Measurements from ENCODE around the gene C15orf61.

Gene C15orf61

DNA sequence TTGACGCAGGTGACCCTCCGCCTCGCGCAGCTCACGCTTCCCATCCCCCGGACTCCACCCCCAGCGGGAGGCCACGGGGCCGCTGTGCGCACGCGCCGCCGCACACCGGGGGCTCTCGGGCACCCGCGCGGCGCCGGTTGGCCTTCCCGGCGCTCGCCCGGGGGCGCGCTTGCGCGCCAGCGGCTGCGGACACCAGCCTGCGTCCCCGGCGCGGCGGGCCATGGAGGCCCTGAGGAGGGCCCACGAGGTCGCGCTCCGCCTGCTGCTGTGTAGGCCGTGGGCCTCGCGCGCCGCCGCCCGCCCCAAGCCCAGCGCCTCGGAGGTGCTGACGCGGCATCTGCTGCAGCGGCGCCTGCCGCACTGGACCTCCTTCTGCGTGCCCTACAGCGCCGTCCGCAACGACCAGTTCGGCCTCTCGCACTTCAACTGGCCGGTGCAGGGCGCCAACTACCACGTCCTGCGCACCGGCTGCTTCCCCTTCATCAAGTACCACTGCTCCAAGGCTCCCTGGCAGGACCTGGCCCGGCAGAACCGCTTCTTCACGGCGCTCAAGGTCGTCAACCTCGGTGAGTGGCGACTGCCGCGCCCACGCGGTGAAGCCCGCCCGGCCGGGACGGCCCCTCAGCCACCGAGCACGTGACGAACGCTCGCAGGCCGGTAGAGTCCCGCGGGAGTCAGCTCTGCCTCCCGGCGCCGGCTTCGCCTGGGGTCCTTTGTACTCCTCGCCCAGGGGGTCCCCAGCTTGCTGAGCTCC lies at the start of gene C15orf61:
TSS of gene C15orf61 (plus strand) at position 103 of the 754 bp plus-strand sequence. CDS start at position 221, 118 bp downstream.
- peak; percentile 82 for DNase-seq

DNA sequence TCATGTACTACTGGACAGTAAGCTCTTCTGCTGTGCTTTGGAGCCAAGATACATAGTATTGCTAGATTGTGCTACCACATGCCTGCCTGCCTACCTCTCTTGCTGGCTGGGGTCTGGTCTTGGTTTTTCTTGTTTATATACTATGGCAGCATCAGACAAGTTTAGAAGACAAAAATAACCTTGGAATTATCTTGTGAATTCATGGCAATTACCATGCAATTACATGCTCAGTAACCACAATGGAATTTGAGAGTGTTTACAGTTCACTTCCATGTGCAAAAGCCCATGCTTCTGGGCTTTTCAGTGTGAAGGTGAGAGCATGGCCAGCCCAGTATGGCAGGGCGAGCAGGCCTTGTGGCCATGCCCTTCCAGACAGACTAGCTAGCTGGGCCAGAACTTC lies 48.0 kb upstream of the C15orf61 start:
- DNase-seq: no peak

DNA sequence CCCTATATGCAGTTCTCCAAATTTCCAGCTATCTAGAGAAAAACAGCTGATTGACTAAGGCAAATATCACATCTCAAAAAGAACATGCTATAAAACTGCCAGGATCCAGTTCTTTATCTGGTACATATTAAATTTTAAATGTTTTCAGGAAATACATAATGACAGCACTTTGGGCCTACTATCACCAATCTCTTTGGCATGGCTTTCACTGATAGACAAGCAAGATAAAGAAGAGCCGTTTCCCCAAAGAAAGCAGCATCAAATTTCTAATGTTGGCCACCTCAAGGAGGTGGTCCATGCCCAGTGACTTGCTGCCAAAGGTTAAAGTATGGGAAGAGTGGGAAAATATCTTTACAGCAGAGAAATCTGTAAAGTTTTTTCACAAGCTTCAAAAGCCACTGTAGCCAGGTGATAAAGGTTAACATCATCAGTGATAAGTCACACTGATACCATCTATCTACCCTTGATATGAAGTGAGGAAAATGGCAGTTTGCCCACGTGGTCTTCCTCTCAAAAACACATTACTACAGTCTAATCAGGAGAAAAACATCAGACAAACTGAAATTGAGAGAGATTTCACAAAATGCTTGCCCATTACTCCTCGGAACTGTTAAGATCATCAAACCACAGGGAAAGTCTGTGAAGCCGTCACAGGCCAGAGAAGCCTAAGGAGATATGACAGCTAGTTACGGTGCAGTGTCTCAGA lies 46.4 kb upstream of the C15orf61 start:
- no peak for DNase-seq

DNA sequence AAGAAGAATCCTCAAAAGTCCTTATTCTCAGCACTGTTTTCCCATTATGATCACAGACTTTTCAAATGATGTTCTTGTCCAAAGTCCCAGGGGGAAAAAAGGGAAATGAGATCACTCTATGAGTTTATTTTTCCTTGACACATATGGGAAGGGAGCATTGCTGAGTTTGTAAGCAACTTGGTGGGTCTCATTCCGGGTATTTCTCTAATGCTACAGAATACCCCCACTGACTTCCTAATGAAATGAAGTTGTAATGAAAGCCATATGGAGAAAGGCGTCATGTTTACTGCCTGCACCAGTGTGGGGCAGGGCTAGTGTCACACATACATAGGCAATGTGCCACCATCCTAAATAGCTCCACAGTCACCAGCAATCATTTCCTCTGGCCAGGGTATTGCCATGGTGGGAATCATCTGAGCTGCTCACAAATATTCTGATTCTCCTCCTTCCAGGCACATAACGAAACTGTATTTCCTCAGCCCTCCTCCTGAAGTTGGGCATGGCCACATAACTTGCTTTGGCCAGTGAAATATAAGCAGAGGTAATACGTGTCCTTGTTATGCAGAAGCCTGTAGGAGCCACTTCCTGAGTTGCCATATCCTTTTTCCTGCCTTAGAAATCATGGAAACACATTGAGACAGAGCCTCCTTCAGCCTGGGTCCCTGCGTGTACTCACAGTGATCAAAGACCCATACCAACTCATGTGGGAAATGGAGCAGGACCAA lies 41.0 kb upstream of the C15orf61 start:
- no peak for DNase-seq

DNA sequence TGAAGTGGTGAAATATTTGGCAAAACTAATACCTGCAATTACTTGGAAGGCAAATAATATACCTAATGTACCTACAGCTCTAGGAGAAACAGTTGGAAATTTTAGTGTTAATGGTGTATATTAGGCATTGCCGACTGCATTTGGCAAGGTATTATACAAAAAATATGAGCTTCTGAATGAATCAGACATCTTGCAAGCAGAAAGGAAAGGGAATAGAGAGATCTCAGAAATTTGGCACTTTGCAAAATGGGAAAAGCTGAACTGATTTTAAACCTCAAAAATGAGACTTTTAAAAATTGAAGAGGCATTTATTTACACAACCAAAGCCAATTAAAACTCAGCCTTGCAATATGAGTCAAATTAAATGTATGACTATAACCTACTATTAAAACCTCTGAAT lies 40.2 kb upstream of the C15orf61 start:
- DNase-seq: no peak

DNA sequence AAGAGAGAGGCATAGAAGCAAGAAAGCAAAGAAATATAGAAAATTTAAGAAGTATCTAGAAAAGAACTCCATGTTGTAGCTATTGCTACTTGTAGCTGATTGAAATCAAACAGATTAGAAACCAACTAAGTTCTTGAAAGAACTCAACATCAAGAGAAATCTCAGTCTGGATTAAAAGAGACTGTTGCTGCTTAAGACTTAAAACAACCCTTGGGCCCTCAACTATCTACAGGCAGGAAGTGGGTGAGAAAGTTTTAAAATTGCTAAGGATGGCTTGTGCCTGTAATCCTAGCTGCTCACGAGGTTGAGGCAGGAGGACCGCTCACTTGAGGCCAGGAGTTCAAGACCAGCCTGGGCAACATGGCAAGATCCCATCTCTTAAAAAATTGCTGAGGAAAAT lies 39.3 kb upstream of the C15orf61 start:
- no peak for DNase-seq

DNA sequence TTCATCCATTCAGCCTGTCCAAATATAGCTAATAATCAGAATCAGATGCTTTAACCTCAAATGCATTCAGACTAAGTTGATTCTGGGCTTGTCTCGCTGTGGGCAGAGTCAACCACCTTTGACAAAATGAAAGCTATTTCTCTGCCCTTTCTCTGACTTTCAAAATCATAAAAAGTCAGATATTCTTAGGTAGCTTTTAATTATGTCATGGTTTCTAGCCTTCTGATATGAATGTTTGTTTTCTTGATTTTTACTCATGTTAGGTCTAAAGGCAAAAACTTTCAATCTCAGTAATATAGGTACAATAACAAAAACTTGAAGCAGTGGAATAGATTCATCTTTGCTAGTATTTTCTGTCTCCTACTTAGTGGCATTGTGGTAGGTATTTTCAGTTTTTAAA lies 25.3 kb upstream of the C15orf61 start:
- DNase-seq: no peak

DNA sequence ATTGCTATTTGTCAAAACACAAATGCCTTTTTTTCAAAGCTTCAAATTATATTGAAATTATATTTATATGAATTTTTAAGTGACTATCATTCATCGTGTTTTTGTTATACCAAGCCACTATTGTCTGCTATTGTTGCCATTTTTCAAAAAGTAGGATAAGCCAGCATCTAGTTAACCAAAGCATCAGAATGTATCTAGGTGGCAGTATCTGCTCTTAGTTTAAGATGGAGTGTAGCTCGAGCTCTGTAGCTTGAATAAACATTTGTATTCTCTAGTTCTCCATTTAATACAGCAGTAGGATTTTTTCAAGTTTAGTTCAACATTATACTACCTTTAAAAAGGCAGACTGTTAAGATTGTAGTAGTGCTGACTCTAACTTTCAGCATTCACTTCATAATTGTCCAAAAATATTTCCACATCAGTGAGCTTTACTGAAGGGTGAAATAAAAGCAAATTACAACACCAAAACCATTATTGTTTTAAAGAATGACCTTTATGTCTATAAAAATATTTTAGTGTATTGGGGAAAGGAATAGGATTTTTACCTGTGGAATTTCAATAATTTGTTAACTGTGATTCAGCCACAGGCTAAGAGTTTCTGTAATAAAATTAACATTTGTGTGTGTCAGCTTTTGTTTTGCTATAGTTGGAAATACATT lies 19.6 kb upstream of the C15orf61 start:
- no peak for DNase-seq

DNA sequence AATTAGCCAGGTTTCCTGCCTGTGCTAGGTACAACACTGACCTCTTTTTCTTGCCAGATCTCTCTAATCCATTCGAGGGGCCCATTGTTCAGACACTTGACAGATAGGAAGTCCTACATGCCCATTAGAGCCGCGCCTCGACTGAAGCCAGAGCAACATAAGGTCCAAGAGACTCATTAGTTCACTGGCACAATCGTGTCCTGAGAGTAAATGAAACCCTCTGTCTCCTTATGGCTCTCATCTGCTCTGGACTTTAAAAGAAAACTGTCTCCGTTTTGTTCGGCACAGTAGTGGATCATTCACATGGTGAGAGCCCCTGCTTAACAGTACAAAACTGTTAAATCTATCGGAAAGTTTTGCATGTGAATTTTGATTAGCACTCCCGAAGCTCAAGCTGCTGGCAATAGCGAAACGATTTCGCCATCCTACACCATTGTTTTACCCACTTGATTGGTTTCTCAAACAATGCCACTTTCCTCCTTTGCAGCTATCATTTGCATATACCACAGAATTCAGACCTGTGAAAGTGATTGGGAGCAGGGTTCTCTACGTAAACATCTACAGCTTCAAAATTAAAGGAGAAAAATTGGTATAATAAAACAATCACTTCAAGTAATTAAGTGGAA lies 19.0 kb upstream of the C15orf61 start:
- DNase-seq: no peak

DNA sequence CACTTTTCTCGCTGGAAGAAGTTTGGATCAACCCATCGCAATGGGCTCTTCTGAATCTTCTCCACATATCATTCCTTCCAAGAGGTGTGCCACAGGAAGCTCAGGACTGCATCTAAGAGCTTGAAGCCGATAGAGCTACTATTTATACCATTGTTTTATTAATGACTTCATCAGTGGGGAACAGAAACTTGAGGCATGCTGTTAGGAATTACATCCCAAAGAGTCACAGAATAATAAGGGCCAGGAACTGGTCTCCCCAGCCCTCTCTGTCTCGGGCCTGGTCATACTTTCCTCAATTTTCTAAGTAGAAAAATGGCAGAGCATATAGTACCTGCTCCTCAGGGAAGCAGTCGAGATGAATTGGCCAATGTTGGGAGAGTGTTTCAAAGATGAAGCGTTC lies 16.9 kb upstream of the C15orf61 start:
- DNase-seq: no peak

DNA sequence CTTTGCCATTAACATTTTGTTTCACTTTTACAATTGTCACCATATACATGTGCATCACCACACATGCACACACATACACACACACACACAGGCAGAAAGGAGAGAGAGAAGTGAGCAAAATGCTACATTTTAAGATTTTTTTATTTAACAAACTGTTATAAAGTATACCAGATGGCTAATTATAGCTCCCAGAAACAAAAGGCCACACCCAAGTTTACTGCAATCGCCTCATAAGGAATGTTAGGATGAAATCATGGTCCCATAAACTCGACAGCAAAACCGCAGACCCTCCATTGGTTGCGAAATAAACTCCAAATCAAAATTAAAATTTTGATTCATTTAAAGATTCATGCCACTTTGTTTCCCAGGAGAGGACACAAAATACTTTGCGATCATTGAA lies 16.1 kb upstream of the C15orf61 start:
- no peak for DNase-seq

DNA sequence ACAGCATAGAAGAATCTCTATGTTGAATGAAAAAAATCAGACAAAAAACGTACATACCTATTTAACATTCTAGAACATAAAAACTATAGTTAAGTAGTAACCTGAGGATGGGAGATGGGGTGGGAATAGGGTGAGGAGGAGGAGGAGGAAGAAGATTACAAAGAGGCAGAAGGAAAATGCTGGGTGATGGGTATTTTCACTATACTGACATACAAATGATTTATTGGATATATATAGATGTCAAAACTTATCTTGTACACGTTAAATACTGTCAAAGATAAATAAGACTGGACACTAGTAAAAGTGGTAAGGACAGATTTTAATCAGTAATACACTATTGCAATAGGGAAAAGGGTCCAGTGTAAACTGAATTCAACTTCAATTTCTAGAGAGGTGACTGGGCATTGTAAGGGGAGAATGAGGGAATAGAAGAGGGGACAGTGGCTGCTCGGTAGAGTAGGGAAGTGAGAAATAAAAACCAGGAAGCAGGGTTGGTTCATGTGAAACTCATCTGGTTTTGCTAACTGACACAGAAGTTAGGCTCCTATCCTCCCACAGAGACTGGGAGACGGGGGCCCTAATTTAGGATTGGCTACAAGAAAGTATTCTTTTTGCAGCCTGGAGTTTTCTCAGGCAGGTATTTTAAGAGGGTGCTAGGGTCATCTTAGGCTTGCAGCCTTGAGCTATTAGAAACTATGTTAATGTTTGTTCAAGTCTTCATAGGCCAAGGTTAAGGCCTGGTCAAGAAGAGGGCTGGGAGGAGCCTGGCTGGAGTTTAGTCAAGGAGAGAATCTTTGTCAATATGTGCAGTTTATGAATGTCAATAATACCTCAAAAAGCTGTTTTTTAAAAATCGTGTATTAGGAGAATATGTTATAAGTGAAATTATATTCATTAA lies 15.0 kb upstream of the C15orf61 start:
- no peak for DNase-seq

DNA sequence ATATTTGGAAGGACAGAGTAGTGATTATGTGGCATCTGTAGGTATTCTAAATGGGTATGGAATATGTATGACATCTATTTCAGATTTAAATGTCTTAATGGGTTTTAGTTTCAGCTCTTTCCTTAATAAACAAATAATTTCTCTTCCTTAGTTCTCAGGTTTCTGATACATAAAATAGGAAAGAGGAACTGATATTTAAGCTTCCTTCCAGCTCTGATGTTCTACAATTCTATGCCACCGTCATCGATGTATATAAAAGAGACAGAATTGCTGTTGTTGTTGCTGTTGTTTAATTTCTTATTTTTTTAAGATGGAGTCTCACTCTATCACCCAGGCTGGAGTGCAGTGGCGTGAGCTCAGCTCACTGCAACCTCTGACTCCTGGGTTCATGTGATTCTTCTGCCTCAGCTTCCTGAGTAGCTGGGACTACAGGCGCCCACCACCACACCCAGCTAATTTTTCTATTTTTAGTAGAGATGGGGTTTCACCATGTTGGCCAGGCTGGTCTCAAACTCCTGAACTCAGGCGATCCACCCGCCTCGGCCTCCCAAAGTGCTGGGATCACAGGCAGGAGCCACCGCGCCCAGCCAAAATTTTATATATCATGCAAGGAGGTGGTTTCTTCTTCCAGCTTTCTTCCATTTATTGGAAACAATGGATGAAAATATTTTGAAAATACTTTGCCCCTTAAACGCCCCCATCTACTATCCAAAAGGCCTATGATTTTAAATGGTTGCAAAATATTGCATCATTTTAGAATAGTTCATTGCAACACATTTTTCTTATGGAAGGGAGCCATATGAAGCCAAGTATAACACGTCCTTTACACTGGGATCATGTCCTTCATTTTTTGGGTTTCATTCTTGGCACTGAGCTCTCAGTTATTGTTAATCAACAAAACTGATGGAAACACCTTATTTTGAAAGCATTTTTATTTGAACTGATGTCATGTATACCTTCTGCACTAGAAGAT lies 13.9 kb upstream of the C15orf61 start:
- no peak for DNase-seq

DNA sequence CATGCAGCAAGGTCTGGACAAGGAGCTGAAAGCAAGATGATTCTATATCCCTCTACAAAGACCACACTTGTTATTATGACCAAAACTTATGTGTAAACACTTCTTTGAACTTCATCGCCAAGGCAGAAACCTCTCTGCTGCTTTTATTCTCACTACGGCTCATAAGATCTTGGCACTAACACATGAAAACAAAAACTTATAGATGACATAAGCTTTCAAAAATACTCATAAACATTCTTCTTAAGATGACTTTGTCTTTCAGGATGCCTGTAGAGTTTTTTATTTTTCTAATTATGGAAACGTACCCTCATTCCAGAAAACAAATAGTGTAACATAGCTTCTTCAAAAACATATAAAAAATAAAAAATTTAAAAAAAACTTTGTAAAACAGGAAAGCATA lies 12.5 kb upstream of the C15orf61 start:
- no peak for DNase-seq

DNA sequence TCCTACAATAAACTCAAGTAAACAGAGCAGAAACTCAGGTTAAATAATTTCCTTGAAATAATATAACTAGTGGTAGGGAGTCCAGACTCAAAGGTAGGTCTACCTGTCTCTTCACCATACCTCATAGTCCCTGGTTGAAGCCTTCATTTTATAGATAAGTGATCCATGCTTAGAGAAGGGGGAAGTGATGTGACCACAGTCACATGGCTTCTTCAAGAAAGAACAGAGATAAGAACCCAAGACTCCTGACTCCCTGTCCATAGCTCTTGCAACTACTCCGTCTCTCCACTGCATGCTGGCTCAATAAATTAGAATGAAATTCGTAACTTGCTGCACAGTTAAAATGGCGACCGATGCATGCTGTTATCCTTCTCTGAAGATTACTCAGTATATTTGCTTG lies 11.0 kb upstream of the C15orf61 start:
- no peak for DNase-seq

DNA sequence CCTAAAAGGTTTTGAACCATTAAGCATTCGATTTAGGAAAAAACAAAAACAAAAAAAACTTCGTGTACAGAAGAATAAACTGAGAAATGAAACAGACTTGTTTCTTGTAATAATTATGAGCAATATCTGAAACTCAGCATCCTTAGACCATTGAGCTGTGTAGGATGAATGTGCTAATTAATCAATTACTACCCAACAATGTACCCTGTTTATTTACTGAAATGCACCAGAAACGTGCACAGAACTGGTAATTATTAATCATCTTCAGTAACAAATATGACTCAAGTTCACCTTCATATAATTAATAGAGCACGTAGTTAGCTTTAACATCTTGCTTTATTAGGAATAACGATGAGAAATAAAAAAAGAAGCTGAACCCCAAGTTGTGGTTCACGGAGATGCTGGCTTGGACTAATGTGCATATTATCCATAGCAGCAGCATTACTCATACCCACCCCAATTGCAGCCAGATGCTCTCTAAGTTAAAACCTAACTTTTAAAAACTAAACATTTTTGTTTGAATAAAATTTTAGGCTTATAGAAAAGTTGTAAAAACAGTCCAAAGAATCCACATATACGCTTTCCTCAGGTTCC lies 10.2 kb upstream of the C15orf61 start:
- DNase-seq: no peak

DNA sequence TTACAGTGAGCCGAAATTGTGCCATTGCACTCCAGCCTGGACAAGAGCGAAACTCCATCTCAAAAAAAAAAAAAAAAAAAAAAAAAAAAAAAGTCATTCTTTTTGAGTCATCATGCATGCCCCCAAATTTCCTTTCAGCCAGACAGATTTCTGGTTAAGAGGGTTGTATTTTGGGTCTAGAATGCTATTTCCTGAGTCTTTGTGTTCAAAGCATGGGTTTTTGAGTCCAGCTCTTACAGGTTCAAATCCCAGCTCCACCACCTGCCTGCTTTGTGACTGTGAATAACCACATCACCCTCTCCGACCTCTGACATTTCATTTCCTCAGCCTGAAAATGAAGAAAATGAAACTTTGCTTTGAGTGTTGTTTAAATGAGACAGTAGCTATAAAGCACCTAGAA lies 9.3 kb upstream of the C15orf61 start:
- DNase-seq: no peak

DNA sequence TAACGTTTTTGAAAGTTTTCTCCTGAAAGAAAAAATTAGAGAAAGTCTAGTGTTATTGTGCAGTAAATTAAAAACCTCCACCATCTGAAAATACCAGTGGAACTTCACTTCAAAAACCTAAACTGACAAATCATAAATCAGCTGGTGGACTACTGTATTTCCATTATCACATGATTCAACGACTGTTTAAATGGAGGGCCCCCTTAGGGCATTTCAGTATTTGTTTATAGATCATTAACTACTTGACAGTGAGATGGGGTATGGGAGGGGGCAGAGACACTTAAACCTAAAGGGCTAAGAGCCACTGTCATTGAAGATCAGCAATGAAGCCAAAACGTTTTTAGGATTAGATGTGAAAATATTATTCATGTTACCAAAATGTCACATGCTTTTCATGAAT lies 8.8 kb upstream of the C15orf61 start:
- no peak for DNase-seq

DNA sequence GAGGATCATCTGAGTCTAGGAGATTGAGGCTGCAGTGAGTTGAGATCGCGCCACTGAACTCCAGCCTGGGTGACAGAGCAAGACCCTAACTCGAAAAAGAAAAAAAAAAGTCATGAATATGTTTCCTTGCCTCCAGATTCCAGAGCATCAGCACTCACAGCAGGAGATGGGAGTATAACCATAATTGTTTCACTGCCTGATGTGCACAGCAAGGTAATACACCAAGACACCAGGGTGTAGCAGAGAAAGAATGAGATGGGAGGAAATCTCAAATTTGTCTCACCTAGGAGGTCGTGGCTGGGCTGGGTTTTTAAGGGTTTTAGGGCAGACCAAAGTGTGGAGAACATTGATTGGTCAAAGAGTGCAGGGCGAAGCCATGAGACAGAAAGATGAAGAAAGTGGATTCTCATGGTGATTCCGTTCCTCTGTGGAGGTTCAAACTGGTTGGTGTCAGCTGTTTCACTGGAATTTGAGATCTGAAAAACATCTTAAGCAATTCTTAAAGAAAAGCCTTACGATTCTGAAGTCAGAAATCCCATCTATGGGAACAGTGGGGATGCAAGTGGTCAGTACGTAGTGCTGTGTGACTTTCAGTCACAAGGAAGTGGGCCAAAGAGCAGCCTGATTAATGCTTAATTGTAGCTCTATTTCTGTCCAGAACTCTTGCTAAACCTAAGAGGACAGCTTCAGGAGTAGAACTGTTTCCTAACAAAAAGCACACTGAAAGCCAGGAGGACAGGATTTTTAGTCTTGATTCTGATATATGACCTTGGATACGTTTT lies 7.8 kb upstream of the C15orf61 start:
- DNase-seq: no peak

Measured in stimulated activated CD4-positive, alpha-beta T cell treated with anti-CD3 and anti-CD28 coated beads, Interleukin-1b, Interleukin-23, amount 100 ng/mL, for 48 hours (primary cell).